AG10803 (cell line): ENCODE measurements around the gene AXDND1.
"Not testable (repeated sequence)": the region's sequence is repeated elsewhere in the genome, so short reads cannot be mapped to it uniquely, and the experiment has no call there.

Source experiments
- DNase-seq: peaks from one replicate; pipeline ENCODE4 v3.0.0; 2010; ENCODE audit warnings: low read depth
- H3K4me3 ChIP-seq: 2 replicates; pipeline ENCODE4 v1.5.1; 2011; ENCODE audit warnings: mild to moderate bottlenecking, low read length, control low read depth
- TF ChIP-seq, protein P1 (sequence below): conservative IDR thresholded peaks from 2 replicates; pipeline ENCODE4 v1.5.1; 2011; ENCODE audit warnings: mild to moderate bottlenecking, low read length, control low read depth, inconsistent platforms

Gene AXDND1

GRCh38 chr1:179369751-179370341, 4.1 kb downstream of the AXDND1 start:
- DNase-seq: peak; percentile 69
- TF ChIP-seq, protein P1, sequence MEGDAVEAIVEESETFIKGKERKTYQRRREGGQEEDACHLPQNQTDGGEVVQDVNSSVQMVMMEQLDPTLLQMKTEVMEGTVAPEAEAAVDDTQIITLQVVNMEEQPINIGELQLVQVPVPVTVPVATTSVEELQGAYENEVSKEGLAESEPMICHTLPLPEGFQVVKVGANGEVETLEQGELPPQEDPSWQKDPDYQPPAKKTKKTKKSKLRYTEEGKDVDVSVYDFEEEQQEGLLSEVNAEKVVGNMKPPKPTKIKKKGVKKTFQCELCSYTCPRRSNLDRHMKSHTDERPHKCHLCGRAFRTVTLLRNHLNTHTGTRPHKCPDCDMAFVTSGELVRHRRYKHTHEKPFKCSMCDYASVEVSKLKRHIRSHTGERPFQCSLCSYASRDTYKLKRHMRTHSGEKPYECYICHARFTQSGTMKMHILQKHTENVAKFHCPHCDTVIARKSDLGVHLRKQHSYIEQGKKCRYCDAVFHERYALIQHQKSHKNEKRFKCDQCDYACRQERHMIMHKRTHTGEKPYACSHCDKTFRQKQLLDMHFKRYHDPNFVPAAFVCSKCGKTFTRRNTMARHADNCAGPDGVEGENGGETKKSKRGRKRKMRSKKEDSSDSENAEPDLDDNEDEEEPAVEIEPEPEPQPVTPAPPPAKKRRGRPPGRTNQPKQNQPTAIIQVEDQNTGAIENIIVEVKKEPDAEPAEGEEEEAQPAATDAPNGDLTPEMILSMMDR: peak; percentile 69

DNA sequence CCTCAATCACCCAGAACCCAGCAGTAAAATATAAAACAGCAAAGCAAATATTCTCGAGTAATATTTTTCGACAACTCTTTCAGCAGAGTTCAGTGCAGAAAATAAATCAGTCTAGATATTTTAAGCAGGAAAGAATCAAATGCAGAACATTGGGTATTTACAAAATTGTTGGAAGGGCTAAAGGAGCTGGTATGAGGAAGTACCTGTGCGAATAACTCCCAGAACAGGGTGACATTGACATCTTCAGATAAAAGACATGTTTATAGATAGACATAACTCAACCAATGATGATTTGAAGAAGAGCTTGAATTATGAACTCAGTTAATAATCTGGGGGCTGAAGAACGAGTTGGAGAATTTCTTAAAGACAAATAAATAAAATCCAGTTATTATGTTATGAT, 6.4 kb downstream of the AXDND1 start:
- DNase-seq: no peak
- TF ChIP-seq, protein P1: no peak
- H3K4me3 ChIP-seq: no peak overlapping the region

More at GRCh38 chr1:179369751-179370341, 4.1 kb downstream of the AXDND1 start:
- no peak overlapping the region for H3K4me3 ChIP-seq

DNA sequence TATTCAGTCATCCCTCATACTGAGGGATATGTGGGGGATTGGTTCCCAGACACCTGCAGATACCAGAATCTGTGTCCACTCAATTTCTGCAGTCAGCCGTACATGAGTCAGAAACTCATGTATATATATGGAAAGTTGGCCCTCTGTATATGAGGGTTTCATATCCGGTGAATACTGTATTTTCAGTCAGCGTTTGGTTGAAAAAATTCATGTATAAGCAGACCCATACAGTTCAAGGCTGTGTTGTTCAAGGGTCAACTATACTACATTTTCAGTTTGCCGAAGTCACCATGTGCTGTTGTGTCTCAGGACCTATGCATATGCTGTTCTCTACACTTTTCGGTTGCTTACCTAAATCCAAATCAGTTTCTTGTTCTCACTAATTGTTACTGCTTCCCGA, 10.5 kb downstream of the AXDND1 start:
- DNase-seq: no peak
- TF ChIP-seq, protein P1: no peak
- no peak overlapping the region for H3K4me3 ChIP-seq

- no peak overlapping the region for H3K4me3 ChIP-seq
- TF ChIP-seq, protein P1: no peak
- DNase-seq: no peak
These were observed 14.5 kb downstream of the AXDND1 start for GRCh38 chr1:179380299-179380698.

DNA sequence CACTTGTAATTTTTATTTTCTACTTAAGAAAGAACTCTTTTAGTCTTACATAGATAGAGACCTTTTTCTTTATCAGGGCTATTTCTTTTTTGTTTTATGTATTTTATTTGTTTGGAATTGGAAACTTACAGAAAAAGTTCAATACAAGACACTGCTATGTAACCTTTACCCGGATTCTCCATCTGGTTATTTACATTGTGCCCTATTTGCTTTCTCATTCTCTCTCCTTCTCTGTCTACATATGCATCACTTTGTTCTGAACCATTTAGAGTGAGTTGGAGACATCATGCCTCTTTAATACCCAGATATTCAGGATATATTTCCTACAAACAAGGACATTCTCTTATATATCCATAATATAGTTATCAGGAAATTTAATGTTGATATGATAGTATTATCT, 18.3 kb downstream of the AXDND1 start:
- TF ChIP-seq, protein P1: no peak
- H3K4me3 ChIP-seq: no peak overlapping the region
- no peak for DNase-seq

DNA sequence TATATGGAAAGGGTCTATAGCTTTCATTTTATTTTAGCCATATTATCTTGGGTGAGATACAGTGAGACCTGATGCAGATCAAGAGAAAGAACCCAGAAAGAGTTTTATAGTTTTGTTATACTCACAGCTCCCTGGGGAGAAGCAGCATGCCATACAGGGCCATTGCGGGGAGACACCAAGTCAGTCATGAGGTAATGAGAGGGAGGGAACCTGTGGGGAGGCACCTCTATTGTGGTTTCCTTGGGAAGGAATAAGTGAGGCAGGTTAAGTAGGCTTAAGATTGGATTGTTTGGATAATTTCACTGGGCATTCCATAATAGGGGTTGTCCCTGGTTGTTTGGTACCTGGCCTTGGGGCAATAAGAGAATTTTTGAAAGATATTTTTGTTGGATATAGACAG, 19.7 kb downstream of the AXDND1 start:
- DNase-seq: no peak
- TF ChIP-seq, protein P1: no peak
- no peak overlapping the region for H3K4me3 ChIP-seq

GRCh38 chr1:179393721-179394120, 27.9 kb downstream of the AXDND1 start:
- TF ChIP-seq, protein P1: no peak
- no peak for DNase-seq

DNA sequence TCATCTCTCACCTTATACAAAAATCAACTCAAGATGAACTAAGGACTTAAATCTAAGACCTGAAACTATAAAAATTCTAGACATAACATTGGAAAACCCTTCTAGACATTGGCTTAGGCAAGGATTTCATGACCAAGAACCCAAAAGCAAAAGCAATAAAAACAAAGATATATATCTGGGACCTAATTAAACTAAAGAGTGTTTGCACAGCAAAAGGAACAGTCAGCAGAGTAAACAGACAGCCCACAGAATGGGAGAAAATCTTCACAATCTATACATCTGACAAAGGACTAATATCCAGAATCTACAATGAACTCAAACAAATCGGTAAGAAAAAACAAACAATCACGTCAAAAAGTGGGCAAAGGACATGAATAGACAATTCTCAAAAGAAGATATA, 33.6 kb downstream of the AXDND1 start:
- not testable (repeated sequence) for H3K4me3 ChIP-seq, DNase-seq

More at GRCh38 chr1:179393721-179394120, 27.9 kb downstream of the AXDND1 start:
- H3K4me3 ChIP-seq: no peak overlapping the region

- not testable (repeated sequence) for H3K4me3 ChIP-seq, DNase-seq
These were observed 52.0 kb downstream of the AXDND1 start for GRCh38 chr1:179417760-179418159.

DNA sequence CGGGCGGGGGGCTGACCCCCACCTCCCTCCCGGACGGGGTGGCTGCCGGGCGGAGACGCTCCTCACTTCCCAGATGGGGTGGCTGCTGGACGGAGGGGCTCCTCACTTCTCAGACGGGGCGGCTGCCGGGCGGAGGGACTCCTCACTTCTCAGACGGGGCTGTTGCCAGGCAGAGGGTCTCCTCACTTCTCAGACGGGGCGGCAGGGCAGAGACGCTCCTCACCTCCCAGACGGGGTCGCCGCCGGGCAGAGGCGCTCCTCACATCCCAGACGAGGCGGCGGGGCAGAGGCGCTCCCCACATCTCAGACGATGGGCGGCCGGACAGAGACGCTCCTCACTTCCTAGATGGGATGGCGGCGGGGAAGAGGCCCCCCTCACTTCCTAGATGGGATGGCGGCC, 52.9 kb downstream of the AXDND1 start:
- not testable (repeated sequence) for DNase-seq, H3K4me3 ChIP-seq
